Endothelial cell of umbilical vein (primary cell): ENCODE results near the gene TRAF7.

ENCODE experiments used
- POLR2A ChIP-seq: IDR thresholded peaks from 2 replicates; pipeline ENCODE4 v1.6.1; 2012; ENCODE audit warnings: low read depth, mild to moderate bottlenecking, control low read depth, low read length
- TF ChIP-seq, protein P1 (sequence below), 2 donors: IDR thresholded peaks; 1 replicate in 1 of 2; 2 replicates in 1 of 2; pipeline ENCODE4 v1.5.1; 2011; ENCODE audit warnings: low read length in 2 of 2, mild to moderate bottlenecking in 2 of 2, moderate library complexity in 2 of 2, control low read depth in 1 of 2, inconsistent platforms in 1 of 2, low read depth in 1 of 2; ENCODE audit not compliant: insufficient read depth in 1 of 2; ENCODE audit errors: extremely low read depth in 1 of 2

DNA sequence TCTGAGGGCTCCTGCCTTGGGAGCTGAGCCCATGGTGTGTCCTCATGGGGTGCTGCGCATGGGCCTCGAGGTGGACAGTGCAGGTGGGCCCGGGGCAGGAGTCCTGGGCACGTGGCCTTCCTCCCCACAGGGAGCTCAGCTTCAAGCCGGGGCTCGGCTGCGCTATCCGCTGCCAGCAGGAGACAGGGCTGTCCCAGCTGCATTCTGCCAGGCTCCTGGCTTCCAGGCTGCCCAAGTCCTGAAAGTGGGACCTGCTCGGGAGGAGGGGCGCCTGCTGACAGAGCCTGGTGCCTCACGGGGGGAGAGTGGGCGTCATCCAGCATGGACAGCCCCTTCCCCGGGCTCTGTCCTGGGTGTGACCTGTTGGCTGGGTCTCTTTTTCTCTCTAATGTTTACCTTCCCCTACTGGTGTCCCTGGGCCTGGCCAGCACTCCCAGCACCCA, 7.1 kb downstream of the TRAF7 start:
- TF ChIP-seq, protein P1, sequence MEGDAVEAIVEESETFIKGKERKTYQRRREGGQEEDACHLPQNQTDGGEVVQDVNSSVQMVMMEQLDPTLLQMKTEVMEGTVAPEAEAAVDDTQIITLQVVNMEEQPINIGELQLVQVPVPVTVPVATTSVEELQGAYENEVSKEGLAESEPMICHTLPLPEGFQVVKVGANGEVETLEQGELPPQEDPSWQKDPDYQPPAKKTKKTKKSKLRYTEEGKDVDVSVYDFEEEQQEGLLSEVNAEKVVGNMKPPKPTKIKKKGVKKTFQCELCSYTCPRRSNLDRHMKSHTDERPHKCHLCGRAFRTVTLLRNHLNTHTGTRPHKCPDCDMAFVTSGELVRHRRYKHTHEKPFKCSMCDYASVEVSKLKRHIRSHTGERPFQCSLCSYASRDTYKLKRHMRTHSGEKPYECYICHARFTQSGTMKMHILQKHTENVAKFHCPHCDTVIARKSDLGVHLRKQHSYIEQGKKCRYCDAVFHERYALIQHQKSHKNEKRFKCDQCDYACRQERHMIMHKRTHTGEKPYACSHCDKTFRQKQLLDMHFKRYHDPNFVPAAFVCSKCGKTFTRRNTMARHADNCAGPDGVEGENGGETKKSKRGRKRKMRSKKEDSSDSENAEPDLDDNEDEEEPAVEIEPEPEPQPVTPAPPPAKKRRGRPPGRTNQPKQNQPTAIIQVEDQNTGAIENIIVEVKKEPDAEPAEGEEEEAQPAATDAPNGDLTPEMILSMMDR (IDR thresholded peaks at IDR 0.05; ENCODE audit: extremely low read depth in 1 of 2, insufficient read depth in 1 of 2, low read depth in 1 of 2, low read length in 2 of 2) = no peak
- TF ChIP-seq POLR2A = no peak
